Measurements from ENCODE around the gene MORN2. TPM values are rescaled to one million over a fixed set of nuclear protein-coding genes. Genes with fewer than 3 reads are reported as not detected.

MORN2 gene
- total RNA-seq, 1 experiment from 2014 or later = 8.0 TPM

- H3K27me3 Mint-ChIP-seq (ENCODE audit: low read depth) = no peaks in the 10 kb centered on the region
- no peak within 1 kb of the TSS for H3K4me2 ChIP-seq (ENCODE audit: insufficient read depth, insufficient read length, low read length)
- no peaks in the 10 kb centered on the region for H3K79me1 ChIP-seq (ENCODE audit: insufficient read depth, low read depth, low read length, poor library complexity, severe bottlenecking)
- no peak for TF ChIP-seq CTCF (conservative IDR thresholded peaks at IDR 0.05)
- H3K27ac ChIP-seq (ENCODE audit: insufficient read length, low read depth, low read length) = no peak within 1 kb of the TSS
- H3K9ac ChIP-seq (ENCODE audit: extremely low read depth, insufficient read length, low read length) = no peak within 1 kb of the TSS
- no peaks in the 10 kb centered on the region for H3K79me2 ChIP-seq (ENCODE audit: insufficient read depth, low read length)
- no peak within 1 kb of the TSS for H3T11ph ChIP-seq (ENCODE audit: low read length)
- no peaks in the 10 kb centered on the region for H3K4me1 ChIP-seq (ENCODE audit: insufficient read depth, low read length)
- H4K5ac ChIP-seq (ENCODE audit: insufficient read length, low read depth, low read length) = no peak within 1 kb of the TSS
- no CpG with 5 or more reads among the region's 3 CpGs for WGBS (ENCODE audit: extremely low coverage, insufficient read length, low lambda C conversion rate)
- no peak within 1 kb of the TSS for H2BK20ac ChIP-seq (ENCODE audit: low read depth, low read length, poor library complexity, severe bottlenecking)
- no peaks in the 10 kb centered on the region for H4K20me1 ChIP-seq (ENCODE audit: control insufficient read depth, insufficient read depth, insufficient read length)
- H3K56ac ChIP-seq (ENCODE audit: insufficient read length, low read depth, low read length) = no peak within 1 kb of the TSS
- no peak within 1 kb of the TSS for H3K23ac ChIP-seq (ENCODE audit: insufficient read length, low read depth, low read length)
- no peak within 1 kb of the TSS for H2BK15ac ChIP-seq (ENCODE audit: low read depth, low read length)
- H3K9me3 Mint-ChIP-seq = no peaks in the 10 kb centered on the region
- no peak within 1 kb of the TSS for H3K4me3 Mint-ChIP-seq
- H2BK12ac ChIP-seq (ENCODE audit: insufficient read length, low read depth, low read length) = no peak within 1 kb of the TSS
- DNase-seq = no peak
- no peak within 1 kb of the TSS for H3K27ac Mint-ChIP-seq
- no peaks in the 10 kb centered on the region for H3K27me3 ChIP-seq (ENCODE audit: insufficient read depth, low read length)
- H4K91ac ChIP-seq (ENCODE audit: insufficient read length, low read depth, low read length) = no peak within 1 kb of the TSS
- H3K36me3 Mint-ChIP-seq (ENCODE audit: insufficient read depth in 1 of 3, low read depth in 3 of 3) = no peaks in the 10 kb centered on the region
- no peak within 1 kb of the TSS for H3K4ac ChIP-seq (ENCODE audit: low read depth, low read length)
- H4K8ac ChIP-seq (replicated peaks; ENCODE audit: insufficient read length, low read depth, low read length) = no peak within 1 kb of the TSS
- no peak within 1 kb of the TSS for H2BK5ac ChIP-seq (ENCODE audit: insufficient read length, low read length)
- no peak within 1 kb of the TSS for H3K14ac ChIP-seq (ENCODE audit: insufficient read depth, low read length)
- peaks cover 0 to 3% of the 10 kb centered on the region in 2 experiments; a peak in 1 of 4 replicates for H3K4me1 Mint-ChIP-seq
- H2BK120ac ChIP-seq (ENCODE audit: low read depth, low read length, poor library complexity, severe bottlenecking) = no peak within 1 kb of the TSS
- H3K23me2 ChIP-seq (ENCODE audit: insufficient read length, low read depth, low read length, poor library complexity, severe bottlenecking) = no peaks in the 10 kb centered on the region
- H2AFZ ChIP-seq (ENCODE audit: low read length) = no peak within 1 kb of the TSS
- no peaks in the 10 kb centered on the region for H3K9me3 ChIP-seq (ENCODE audit: control insufficient read depth, low read depth, low read length)
- no peak within 1 kb of the TSS for H2AK5ac ChIP-seq (ENCODE audit: insufficient read length, low read length)
- no peak within 1 kb of the TSS for H3K18ac ChIP-seq (ENCODE audit: insufficient read length, low read depth, low read length)
Observed at GRCh38 chr2:38889575-38889974, 13.8 kb downstream of the MORN2 start, which contains the start of gene ARHGEF33. TSS of gene ARHGEF33 (plus strand) at chr2:38889875. CDS start at chr2:38919448, 29,573 bp downstream.
